Body of pancreas (tissue), 4 donors: Measurements from ENCODE around the gene IGHMBP2.

Experiments
- CTCF ChIP-seq, 7 experiments: fragments of 450-650 bp in 4 of 7; fragments of 200-600 bp in 3 of 7; sonication (generic) in 3 of 7; IDR thresholded peaks; one replicate each; pipeline ENCODE4 v1.5.1; 2016 to 2019; ENCODE audit warnings: antibody characterized with exemption in 7 of 7
- POLR2A ChIP-seq, 3 donors: fragments of 450-650 bp; IDR thresholded peaks; one replicate each; pipeline ENCODE4 v1.6.1; 2016; ENCODE audit warnings: antibody characterized with exemption in 3 of 3, mild to moderate bottlenecking in 2 of 3

DNA sequence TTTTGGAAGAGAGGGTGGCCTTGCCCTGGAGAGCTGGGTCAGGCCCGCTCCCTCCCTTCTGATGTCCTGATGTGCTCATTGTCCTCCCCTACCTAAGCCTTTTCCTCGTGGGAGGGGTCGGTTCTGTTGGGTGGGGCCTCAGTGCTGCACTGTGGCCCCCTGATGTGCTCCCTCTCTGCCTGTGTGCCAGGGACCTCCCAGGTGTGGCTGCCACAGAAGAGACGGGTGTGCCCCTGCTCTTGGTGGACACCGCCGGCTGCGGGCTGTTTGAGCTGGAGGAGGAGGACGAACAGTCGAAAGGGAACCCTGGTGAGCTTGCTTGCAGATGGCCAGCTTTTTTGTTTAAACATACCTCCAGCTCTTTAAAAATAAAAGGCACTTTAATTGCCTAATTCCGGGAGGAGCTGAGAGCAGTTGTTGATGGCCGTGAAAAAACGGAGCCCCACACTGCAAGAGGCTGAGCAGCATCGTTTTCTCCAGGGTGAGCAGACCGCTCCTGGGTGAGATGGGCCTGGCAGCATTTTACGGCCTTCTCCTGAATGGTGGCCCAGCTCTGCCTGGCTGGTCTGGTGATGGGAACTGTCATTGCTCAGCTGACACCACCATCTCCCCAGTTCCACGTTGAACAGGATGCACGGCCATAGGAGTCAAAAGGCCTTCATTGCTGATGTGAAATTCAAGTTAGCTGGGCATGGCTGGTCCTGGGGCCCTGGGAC is 30.1 kb downstream of the IGHMBP2 start:
- TF ChIP-seq CTCF (IDR thresholded peaks at IDR 0.05) = no peak
- no peak for TF ChIP-seq POLR2A (IDR thresholded peaks at IDR 0.05)
